COLO668 (cell line): ENCODE data around the gene TES.

ENCODE experiments used
- DNase-seq: peaks from one replicate; lab custom pipeline; 2025; ENCODE audit not compliant: unreplicated experiment; lab: John Stamatoyannopoulos, UW

TES gene

GRCh38 chr7:116219288-116219687 lies 8.9 kb downstream of the TES start:
- no peak for DNase-seq

GRCh38 chr7:116219834-116220233 lies 9.5 kb downstream of the TES start:
- DNase-seq: no peak

- DNase-seq: no peak
Observed at GRCh38 chr7:116222501-116222900, 12.2 kb downstream of the TES start.

GRCh38 chr7:116223588-116223987 lies 13.2 kb downstream of the TES start:
- DNase-seq: no peak

GRCh38 chr7:116224492-116225098 lies 14.3 kb downstream of the TES start:
- no peak for DNase-seq

GRCh38 chr7:116225860-116226259 lies 15.5 kb downstream of the TES start:
- DNase-seq: no peak

- DNase-seq: no peak
Observed at GRCh38 chr7:116226664-116227063, 16.3 kb downstream of the TES start.

- DNase-seq: no peak
Observed at GRCh38 chr7:116227678-116228239, 17.4 kb downstream of the TES start.

GRCh38 chr7:116228241-116228640 lies 17.9 kb downstream of the TES start:
- DNase-seq: no peak

GRCh38 chr7:116229366-116229765 lies 19.0 kb downstream of the TES start:
- DNase-seq: no peak

GRCh38 chr7:116230191-116231005 lies 20.1 kb downstream of the TES start:
- no peak for DNase-seq

- no peak for DNase-seq
Observed at GRCh38 chr7:116231543-116231942, 21.2 kb downstream of the TES start.

GRCh38 chr7:116231949-116232348 lies 21.6 kb downstream of the TES start:
- no peak for DNase-seq

- DNase-seq: no peak
Observed at GRCh38 chr7:116232350-116232749, 22.0 kb downstream of the TES start.

GRCh38 chr7:116232920-116233319 lies 22.6 kb downstream of the TES start:
- no peak for DNase-seq

- no peak for DNase-seq
Observed at GRCh38 chr7:116234517-116235200, 24.3 kb downstream of the TES start.

GRCh38 chr7:116235380-116235779 lies 25.0 kb downstream of the TES start:
- no peak for DNase-seq

GRCh38 chr7:116236020-116236630 lies 25.8 kb downstream of the TES start:
- peak; percentile 38 for DNase-seq

- DNase-seq: no peak
Observed at GRCh38 chr7:116239020-116239419, 28.7 kb downstream of the TES start.

- no peak for DNase-seq
Observed at GRCh38 chr7:116239434-116239833, 29.1 kb downstream of the TES start.

GRCh38 chr7:116240024-116240668 lies 29.8 kb downstream of the TES start:
- DNase-seq: no peak
